Iris pigment epithelial cell (primary cell): ENCODE results near the gene MUC20.
"Not testable (repeated sequence)": the region's sequence is repeated elsewhere in the genome, so short reads cannot be mapped to it uniquely, and the experiment has no call there.

ENCODE experiments used
- DNase-seq: peaks from one replicate; pipeline ENCODE4 v3.0.0-alpha.2; 2011; ENCODE audit warnings: low read depth

MUC20 gene

DNA sequence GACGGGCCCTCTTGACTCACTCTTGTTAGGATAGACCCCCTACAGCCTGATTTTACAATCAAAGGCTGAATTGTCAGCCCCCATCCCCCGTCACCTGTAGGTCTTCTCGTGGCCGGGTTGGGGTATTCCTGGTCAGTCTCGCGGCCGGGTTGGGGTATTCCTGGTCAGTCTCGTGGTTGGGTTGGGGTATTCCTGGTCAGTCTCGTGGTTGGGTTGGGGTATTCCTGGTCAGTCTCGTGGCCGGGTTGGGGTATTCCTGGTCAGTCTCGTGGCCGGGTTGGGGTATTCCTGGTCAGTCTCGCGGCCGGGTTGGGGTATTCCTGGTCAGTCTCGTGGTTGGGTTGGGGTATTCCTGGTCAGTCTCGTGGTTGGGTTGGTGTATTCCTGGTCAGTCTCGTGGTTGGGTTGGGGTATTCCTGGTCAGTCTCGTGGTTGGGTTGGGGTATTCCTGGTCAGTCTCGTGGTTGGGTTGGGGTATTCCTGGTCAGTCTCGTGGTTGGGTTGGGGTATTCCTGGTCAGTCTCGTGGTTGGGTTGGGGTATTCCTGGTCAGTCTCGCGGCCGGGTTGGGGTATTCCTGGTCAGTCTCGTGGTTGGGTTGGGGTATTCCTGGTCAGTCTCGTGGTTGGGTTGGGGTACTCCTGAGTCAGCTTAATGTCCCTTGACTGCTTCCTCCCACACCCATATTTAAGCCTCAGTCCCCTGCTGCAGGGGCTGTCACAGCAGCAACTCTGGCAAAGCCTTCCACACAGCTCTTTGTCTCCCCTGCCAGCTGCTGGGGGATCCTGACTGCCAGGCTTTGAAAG, 50.3 kb downstream of the MUC20 start:
- DNase-seq, result not testable (repeated sequence)

DNA sequence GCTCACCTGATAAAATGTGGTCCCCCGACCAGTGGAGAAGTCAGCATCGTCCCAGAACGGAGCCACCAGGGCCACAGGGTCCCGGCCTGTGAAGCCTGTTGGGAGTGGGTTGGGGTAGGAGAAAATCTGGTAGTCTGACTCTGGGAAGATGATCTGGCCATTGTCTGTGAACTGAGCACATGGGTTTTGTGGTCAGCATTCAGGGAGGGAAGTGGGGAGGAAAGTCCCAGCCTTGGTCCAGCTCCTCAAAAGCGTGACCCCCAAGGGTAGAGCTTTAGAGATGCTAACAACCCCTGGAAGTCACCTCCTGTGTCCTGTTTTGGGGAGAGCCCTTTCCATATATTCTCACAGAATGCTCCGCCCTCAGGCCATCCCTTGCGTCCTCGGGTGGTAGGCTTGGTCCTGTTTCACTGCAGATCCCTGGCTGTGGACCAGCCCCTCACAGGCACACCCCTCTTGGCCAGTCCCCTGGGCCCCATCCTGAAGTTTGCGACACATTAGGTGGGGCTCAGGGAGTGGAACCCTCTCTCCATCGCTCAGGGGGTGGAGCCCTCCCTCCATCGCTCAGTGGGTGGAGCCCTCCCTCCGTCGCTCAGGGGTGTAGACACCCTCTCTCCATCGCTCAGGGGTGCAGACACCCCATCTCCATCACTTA, 51.0 kb downstream of the MUC20 start:
- DNase-seq, result no peak

- no peak for DNase-seq
Observed at GRCh38 chr3:195773956-195774537, 53.3 kb downstream of the MUC20 start.

DNA sequence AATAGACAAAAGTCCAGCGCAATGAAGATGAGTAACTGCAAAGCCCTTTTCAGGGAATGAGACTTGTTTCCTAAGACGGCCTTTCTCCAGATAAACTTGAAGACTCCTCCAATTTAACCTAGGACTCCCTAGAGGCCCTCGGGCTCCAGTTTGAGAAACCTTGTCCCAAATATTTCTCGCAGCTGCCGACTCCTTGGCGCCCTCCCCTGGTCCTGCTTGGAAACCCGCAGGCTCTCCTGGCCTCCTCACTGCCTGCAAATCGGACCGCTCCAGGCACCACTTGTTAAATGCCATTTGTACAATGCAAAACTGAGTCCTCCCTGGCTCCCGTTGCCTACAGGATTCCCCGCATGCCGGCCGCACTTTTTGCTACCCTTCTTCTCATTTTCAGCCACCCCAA, 54.1 kb downstream of the MUC20 start:
- peak; percentile 49 for DNase-seq

DNA sequence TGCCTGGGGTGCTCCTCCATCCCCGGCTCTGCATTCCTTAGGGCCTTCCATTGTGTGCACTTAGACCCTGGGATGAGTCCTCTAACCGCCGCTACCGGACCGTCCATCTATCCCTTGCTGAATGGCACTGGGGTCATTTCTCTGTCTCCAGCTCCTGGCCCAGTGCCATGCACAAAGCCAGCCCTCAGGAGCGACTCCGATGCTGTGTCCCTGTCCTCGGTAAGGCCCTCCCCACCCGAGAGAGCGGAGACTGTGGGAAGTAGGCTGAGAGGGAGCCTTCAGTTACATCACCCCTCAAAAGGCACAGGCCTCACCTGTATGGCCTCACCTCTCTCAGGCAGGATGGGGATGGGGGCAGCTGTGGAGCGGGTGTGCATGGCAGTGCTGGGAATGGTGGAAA, 57.2 kb downstream of the MUC20 start:
- no peak for DNase-seq

GRCh38 chr3:195781236-195781635, 60.5 kb downstream of the MUC20 start:
- not testable (repeated sequence) for DNase-seq
